SW480 (cell line): ENCODE results near the gene CCDC57.
A peak's percentile ranks its signal among the peaks of the same experiment; 100 is the strongest.
"Not testable (repeated sequence)": the region's sequence is repeated elsewhere in the genome, so short reads cannot be mapped to it uniquely, and the experiment has no call there.

Experiments used
- DNase-seq: peaks from one replicate; pipeline ENCODE4 v3.0.0-alpha.2; 2016; ENCODE audit warnings: low spot score

CCDC57 gene

GRCh38 chr17:82175951-82176350 lies 36.7 kb downstream of the CCDC57 start:
- DNase-seq, result no peak

GRCh38 chr17:82175201-82175600 lies 37.4 kb downstream of the CCDC57 start:
- DNase-seq, result no peak

- not testable (repeated sequence) for DNase-seq
These were observed 38.4 kb downstream of the CCDC57 start for GRCh38 chr17:82174042-82174857.

- DNase-seq, result no peak
These were observed 39.1 kb downstream of the CCDC57 start for GRCh38 chr17:82173351-82174041.

- no peak for DNase-seq
These were observed 40.0 kb downstream of the CCDC57 start for GRCh38 chr17:82172486-82173160.

- DNase-seq, result no peak
These were observed 40.8 kb downstream of the CCDC57 start for GRCh38 chr17:82171750-82172375.

GRCh38 chr17:82170412-82170961 lies 42.2 kb downstream of the CCDC57 start:
- no peak for DNase-seq

- no peak for DNase-seq
These were observed 44.1 kb downstream of the CCDC57 start for GRCh38 chr17:82168568-82168967.

- DNase-seq, result no peak
These were observed 45.6 kb downstream of the CCDC57 start for GRCh38 chr17:82167028-82167427.

GRCh38 chr17:82164853-82165252 lies 47.8 kb downstream of the CCDC57 start:
- DNase-seq, result no peak

- DNase-seq, result no peak
These were observed 51.4 kb downstream of the CCDC57 start for GRCh38 chr17:82161216-82161615.

GRCh38 chr17:82160075-82160474 lies 52.6 kb downstream of the CCDC57 start:
- DNase-seq, result no peak

- DNase-seq, result no peak
These were observed 53.8 kb downstream of the CCDC57 start for GRCh38 chr17:82158825-82159224.

GRCh38 chr17:82157046-82158035 lies 55.3 kb downstream of the CCDC57 start:
- no peak for DNase-seq

- DNase-seq, result no peak
These were observed 56.2 kb downstream of the CCDC57 start for GRCh38 chr17:82156284-82156925.

- no peak for DNase-seq
These were observed 57.0 kb downstream of the CCDC57 start for GRCh38 chr17:82155606-82156005.

- no peak for DNase-seq
These were observed 57.7 kb downstream of the CCDC57 start for GRCh38 chr17:82154881-82155331.

- peak; percentile 47 for DNase-seq
These were observed 58.8 kb downstream of the CCDC57 start for GRCh38 chr17:82153745-82154375.

- DNase-seq, result no peak
These were observed 59.3 kb downstream of the CCDC57 start for GRCh38 chr17:82153295-82153691.
